Right renal pelvis (tissue), 4 donors: ENCODE data around the gene PTPRJ. TPM values are rescaled to one million over a fixed set of nuclear protein-coding genes. Genes with fewer than 3 reads are reported as not detected.
"Not testable (repeated sequence)": the region's sequence is repeated elsewhere in the genome, so short reads cannot be mapped to it uniquely, and the experiment has no call there.

Experiments
- DNase-seq, 4 donors: peaks; one replicate each; pipeline ENCODE4 v3.0.0-alpha.2; 2013; ENCODE audit warnings: low read depth in 4 of 4, low spot score in 3 of 4, missing footprints in 1 of 4
- polyA plus RNA-seq, 4 donors: library from polyadenylated mRNA; unstranded; fragments of 120-200 nt; gene quantifications; one replicate each; pipeline ENCODE4 v1.2.1, GENCODE V29; 2013; ENCODE audit not compliant: insufficient read length in 4 of 4

The PTPRJ gene
- polyA plus RNA-seq, 4 donors = 19.5 to 26.4 (median 25.3) TPM

GRCh38 chr11:48013269-48013901 lies 33.0 kb downstream of the PTPRJ start:
- no peak for DNase-seq

GRCh38 chr11:48014917-48015316 lies 34.6 kb downstream of the PTPRJ start:
- no peak for DNase-seq

- no peak for DNase-seq
Observed at GRCh38 chr11:48017105-48017830, 36.9 kb downstream of the PTPRJ start.

GRCh38 chr11:48017831-48018527 lies 37.6 kb downstream of the PTPRJ start:
- DNase-seq = no peak

GRCh38 chr11:48018528-48019216 lies 38.3 kb downstream of the PTPRJ start:
- no peak for DNase-seq

DNA sequence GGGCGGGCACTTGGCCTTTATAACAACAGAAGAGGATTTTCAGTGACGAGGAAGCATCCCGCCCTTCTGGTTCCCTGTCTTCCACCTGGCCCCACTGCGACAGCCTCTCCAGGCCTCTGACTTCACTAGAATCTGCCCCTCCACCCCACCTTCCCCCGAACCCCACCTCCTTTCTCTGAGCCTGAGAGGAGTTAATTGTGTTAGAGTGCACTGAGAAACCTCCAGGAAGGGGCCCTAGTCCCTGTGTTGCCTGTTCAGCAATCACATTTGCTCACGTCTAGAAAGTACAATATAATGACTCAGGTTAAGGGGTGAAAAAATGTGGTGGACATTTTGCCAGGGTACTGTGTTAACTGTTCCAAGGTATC lies 38.8 kb downstream of the PTPRJ start:
- no peak for DNase-seq

GRCh38 chr11:48019595-48019994 lies 39.2 kb downstream of the PTPRJ start:
- DNase-seq = no peak

- DNase-seq = no peak
Observed at GRCh38 chr11:48020092-48020755, 39.9 kb downstream of the PTPRJ start.

- not testable (repeated sequence) for DNase-seq
Observed at GRCh38 chr11:48021201-48021820, 41.0 kb downstream of the PTPRJ start.

DNA sequence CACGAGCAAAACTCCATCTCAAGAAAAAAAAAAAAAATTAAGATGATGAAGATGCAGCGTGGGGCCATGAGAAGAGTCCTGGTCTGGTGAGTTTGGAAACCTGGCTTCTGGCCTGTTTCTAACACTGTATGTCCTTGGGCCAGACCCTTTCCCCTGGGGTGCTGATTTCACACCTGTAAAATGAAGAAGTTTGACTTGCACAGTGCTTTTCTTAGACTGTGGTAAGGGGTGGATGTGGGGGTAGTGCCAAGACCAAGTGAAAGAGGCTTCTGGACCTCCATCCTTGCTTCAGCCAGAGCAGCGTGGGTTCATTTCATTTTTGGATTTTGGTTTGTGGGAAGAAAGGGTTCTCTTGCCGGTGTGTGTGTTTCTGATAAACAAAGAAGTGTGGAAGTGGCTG lies 42.1 kb downstream of the PTPRJ start:
- no peak for DNase-seq

DNA sequence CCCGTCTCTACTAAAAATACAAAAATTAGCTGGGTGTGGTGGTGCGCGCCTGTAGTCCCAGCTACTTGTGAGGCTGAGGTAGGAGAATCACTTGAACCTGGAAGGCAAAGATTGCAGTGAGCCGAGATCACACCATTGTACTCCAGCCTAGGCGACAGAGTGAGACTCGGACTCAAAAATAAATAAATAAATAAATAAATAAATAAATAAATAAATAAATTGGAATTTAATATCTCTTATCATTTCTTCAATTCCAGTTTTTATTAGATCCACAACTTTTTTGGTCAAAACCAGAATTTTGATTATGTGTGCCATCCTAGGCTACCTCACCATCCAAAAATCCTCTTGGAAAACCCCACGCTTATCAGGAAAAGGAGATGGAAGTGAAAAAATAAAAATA lies 43.2 kb downstream of the PTPRJ start:
- DNase-seq = not testable (repeated sequence)

DNA sequence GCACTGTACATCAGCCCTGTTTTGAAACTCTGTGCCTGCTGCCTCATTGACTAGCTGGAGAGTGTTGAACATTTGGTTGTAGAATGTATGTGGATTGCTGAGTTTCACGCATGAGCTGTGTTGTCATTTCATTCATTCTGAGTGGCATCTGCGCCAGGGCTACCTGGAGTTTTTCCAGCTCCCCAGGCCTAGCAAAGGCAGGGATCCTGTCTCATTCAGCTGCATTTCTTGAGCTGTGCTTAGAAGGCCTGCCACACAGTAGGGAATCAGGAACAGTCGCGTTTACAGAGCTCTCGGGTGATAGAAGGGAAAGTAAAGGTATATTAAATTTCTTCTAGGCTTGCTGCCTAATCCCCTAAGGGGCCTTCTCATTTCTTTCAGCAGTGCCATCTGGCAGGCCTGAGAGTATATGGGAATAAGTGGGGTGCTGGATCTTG lies 44.3 kb downstream of the PTPRJ start:
- no peak for DNase-seq

- no peak for DNase-seq
Observed at GRCh38 chr11:48025293-48025983, 45.1 kb downstream of the PTPRJ start.

DNA sequence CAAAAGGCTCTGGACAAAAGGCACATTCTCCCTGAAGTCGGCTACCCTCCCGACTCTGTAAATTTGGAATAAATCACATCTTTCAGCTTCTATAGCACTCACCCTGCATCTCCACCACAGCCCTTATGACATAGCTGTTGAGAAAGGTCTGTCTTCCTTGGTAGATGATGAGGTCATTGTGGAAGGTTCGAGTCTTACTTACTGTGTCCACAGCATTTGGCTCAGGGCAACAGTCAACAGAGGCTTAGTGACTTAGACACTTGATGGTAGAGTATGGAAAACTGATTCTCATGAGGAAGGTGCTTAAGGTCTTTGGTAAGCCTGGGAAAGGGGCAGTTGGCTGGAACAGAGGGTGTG lies 45.6 kb downstream of the PTPRJ start:
- no peak for DNase-seq

- no peak for DNase-seq
Observed at GRCh38 chr11:48028914-48029680, 48.7 kb downstream of the PTPRJ start.

- no peak for DNase-seq
Observed at GRCh38 chr11:48029681-48030290, 49.4 kb downstream of the PTPRJ start.

- DNase-seq = no peak
Observed at GRCh38 chr11:48031602-48032001, 51.2 kb downstream of the PTPRJ start.

GRCh38 chr11:48032721-48033120 lies 52.4 kb downstream of the PTPRJ start:
- no peak for DNase-seq
